ENCODE measurements around the gene SLC37A2.

Gene SLC37A2

GRCh38 chr11:125128450-125128849 is 65.3 kb downstream of the SLC37A2 start:
- intact Hi-C loops (cut with DNase I; ENCODE audit: low total_unique reads): no loop called here
- no peak for DNase-seq
- Histone ChIP-seq H3K27me3 (peaks cover 0 to 11% of the 10 kb centered on the region in 2 donors), H3K27ac (no peak overlapping the region), H3K9me3 (no peaks in the 10 kb centered on the region), H3K36me3 (no peaks in the 10 kb centered on the region), H3K4me3 (no peak overlapping the region), H3K4me1 (no peaks in the 10 kb centered on the region)
- TF ChIP-seq CTCF (IDR thresholded peaks at IDR 0.05): no peak

GRCh38 chr11:125129316-125129993 is 66.3 kb downstream of the SLC37A2 start:
- Histone ChIP-seq H3K27ac (no peak overlapping the region), H3K4me1 (no peaks in the 10 kb centered on the region), H3K27me3 (peaks cover 0 to 11% of the 10 kb centered on the region in 2 donors), H3K36me3 (no peaks in the 10 kb centered on the region), H3K4me3 (no peak overlapping the region), H3K9me3 (no peaks in the 10 kb centered on the region)
- no peak for DNase-seq
- intact Hi-C loops (cut with DNase I; ENCODE audit: low total_unique reads): no loop called here
- TF ChIP-seq CTCF (IDR thresholded peaks at IDR 0.05): no peak

GRCh38 chr11:125132071-125132470 is 69.0 kb downstream of the SLC37A2 start:
- Histone ChIP-seq H3K4me1 (no peaks in the 10 kb centered on the region), H3K4me3 (no peak overlapping the region), H3K27me3 (peaks cover 0 to 8% of the 10 kb centered on the region in 2 donors), H3K36me3 (no peaks in the 10 kb centered on the region), H3K27ac (no peak overlapping the region), H3K9me3 (no peaks in the 10 kb centered on the region)
- no peak for TF ChIP-seq CTCF (IDR thresholded peaks at IDR 0.05)
- DNase-seq: no peak
- intact Hi-C loops (cut with DNase I; ENCODE audit: low total_unique reads): no loop called here

- DNase-seq: no peak
- Histone ChIP-seq H3K36me3 (no peaks in the 10 kb centered on the region), H3K27ac (no peak overlapping the region), H3K4me3 (no peak overlapping the region), H3K9me3 (no peaks in the 10 kb centered on the region), H3K27me3 (peaks cover 0 to 8% of the 10 kb centered on the region in 2 donors), H3K4me1 (no peaks in the 10 kb centered on the region)
- TF ChIP-seq CTCF (IDR thresholded peaks at IDR 0.05): no peak
- intact Hi-C loops (cut with DNase I; ENCODE audit: low total_unique reads): no loop called here
These were observed 69.5 kb downstream of the SLC37A2 start for GRCh38 chr11:125132596-125132995.

GRCh38 chr11:125136001-125136400 is 72.9 kb downstream of the SLC37A2 start:
- Histone ChIP-seq H3K27me3 (peaks cover 0 to 9% of the 10 kb centered on the region in 2 donors), H3K4me3 (no peak overlapping the region), H3K36me3 (no peaks in the 10 kb centered on the region), H3K9me3 (no peaks in the 10 kb centered on the region), H3K4me1 (no peaks in the 10 kb centered on the region), H3K27ac (no peak overlapping the region)
- intact Hi-C loops (cut with DNase I; ENCODE audit: low total_unique reads): no loop called here
- no peak for DNase-seq
- TF ChIP-seq CTCF (IDR thresholded peaks at IDR 0.05): no peak

GRCh38 chr11:125138966-125139365 is 75.9 kb downstream of the SLC37A2 start:
- Histone ChIP-seq H3K4me3 (no peak overlapping the region), H3K9me3 (no peaks in the 10 kb centered on the region), H3K27me3 (peaks cover 0 to 26% of the 10 kb centered on the region in 2 donors), H3K27ac (no peak overlapping the region), H3K4me1 (no peaks in the 10 kb centered on the region), H3K36me3 (no peaks in the 10 kb centered on the region)
- no peak for TF ChIP-seq CTCF (IDR thresholded peaks at IDR 0.05)
- no peak for DNase-seq
- intact Hi-C loops (cut with DNase I; ENCODE audit: low total_unique reads): no loop called here
